ENCODE data around the gene GAS2.

The GAS2 gene

GRCh38 chr11:22795914-22796313 lies 129.5 kb downstream of the GAS2 start:
- DNase-seq, result no peak

- DNase-seq, result peak; percentile 79 to 82
These were observed 130.6 kb downstream of the GAS2 start for GRCh38 chr11:22797047-22797446.

GRCh38 chr11:22798901-22799300 lies 132.5 kb downstream of the GAS2 start:
- DNase-seq, result peak in 1 of 2 experiments; percentile 54

- peak in 1 of 2 experiments; percentile 84 for DNase-seq
These were observed 134.1 kb downstream of the GAS2 start for GRCh38 chr11:22800482-22800881.

- DNase-seq, result no peak
These were observed 136.4 kb downstream of the GAS2 start for GRCh38 chr11:22802861-22803260.

GRCh38 chr11:22807391-22807790 lies 141.0 kb downstream of the GAS2 start:
- DNase-seq, result no peak

- DNase-seq, result no peak
These were observed 141.6 kb downstream of the GAS2 start for GRCh38 chr11:22807855-22808570.

GRCh38 chr11:22808571-22809197 lies 142.3 kb downstream of the GAS2 start:
- no peak for DNase-seq

GRCh38 chr11:22809893-22810292 lies 143.5 kb downstream of the GAS2 start:
- DNase-seq, result no peak

GRCh38 chr11:22822203-22822602 lies 155.8 kb downstream of the GAS2 start:
- no peak for DNase-seq

- no peak for DNase-seq
These were observed 162.0 kb downstream of the GAS2 start for GRCh38 chr11:22828373-22828772.

GRCh38 chr11:22829231-22830081 lies 163.0 kb downstream of the GAS2 start, which contains the start of gene SVIP:
TSS of gene SVIP (minus strand) at chr11:22829801. CDS start at chr11:22829748, 53 bp downstream.
- peak; percentile 98 to 99 for DNase-seq

- no peak for DNase-seq
These were observed 163.6 kb downstream of the GAS2 start for GRCh38 chr11:22830082-22830414.

GRCh38 chr11:22832315-22833015 lies 166.1 kb downstream of the GAS2 start:
- DNase-seq, result no peak

GRCh38 chr11:22846726-22847125 lies 180.3 kb downstream of the GAS2 start:
- DNase-seq, result no peak

GRCh38 chr11:22851477-22851876 lies 185.1 kb downstream of the GAS2 start:
- DNase-seq, result no peak

- no peak for DNase-seq
These were observed 193.3 kb downstream of the GAS2 start for GRCh38 chr11:22859756-22860155.

GRCh38 chr11:22860241-22860640 lies 193.8 kb downstream of the GAS2 start, which contains the start of gene CCDC179:
TSS of gene CCDC179 (minus strand) at chr11:22860474. CDS start at chr11:22860421, 53 bp downstream.
- no peak for DNase-seq
